ENCODE results near the gene PRSS3. TPM values are rescaled to one million over a fixed set of nuclear protein-coding genes. Genes with fewer than 3 reads are reported as not detected.

Gene PRSS3
- total RNA-seq, 1 donor from 2014 or later: not detected

Other genes starting within 250 kb of the PRSS3 start
- 48.7 and 53.5 TPM in 2 replicates for gene UBE2R2, start 21.6 kb downstream of the PRSS3 start, total RNA-seq